ENCODE measurements around the gene AP5Z1. TPM values are rescaled to one million over a fixed set of nuclear protein-coding genes. Genes with fewer than 3 reads are reported as not detected.

AP5Z1 gene
- total RNA-seq, 1 experiment from 2014 or later, result 70.7 TPM

- peaks cover 60% of the 10 kb centered on the region for H3K36me3 Mint-ChIP-seq (ENCODE audit: insufficient read depth, unreplicated experiment)
- no peaks in the 10 kb centered on the region for H3K9me3 Mint-ChIP-seq (ENCODE audit: low read depth, unreplicated experiment)
- CTCF ChIA-PET, result no interaction called here
- no peak overlapping the region for H3K27ac Mint-ChIP-seq (ENCODE audit: unreplicated experiment)
- no peak overlapping the region for H3K4me3 Mint-ChIP-seq (ENCODE audit: low read depth, unreplicated experiment)
- no peak for DNase-seq
- TF ChIP-seq CTCF (IDR thresholded peaks at IDR 0.05; ENCODE audit: unreplicated experiment), result no peak
- BruUV-seq (replicated peaks), result no TSS peak
- intact Hi-C loops (cut with micrococcal nuclease; ENCODE audit: unreplicated experiment), result no loop called here
- peaks cover 15% of the 10 kb centered on the region for H3K4me1 Mint-ChIP-seq (ENCODE audit: low read depth, unreplicated experiment)
- no peaks in the 10 kb centered on the region for H3K27me3 Mint-ChIP-seq (ENCODE audit: unreplicated experiment)
Measured at GRCh38 chr7:4772306-4772705, 3.1 kb upstream of the AP5Z1 start.

GRCh38 chr7:4774007-4774406, 1.4 kb upstream of the AP5Z1 start:
- BruUV-seq (replicated peaks), result no TSS peak
- Mint-ChIP-seq H3K36me3 (ENCODE audit: insufficient read depth, unreplicated experiment) (peaks cover 46% of the 10 kb centered on the region), H3K9me3 (ENCODE audit: low read depth, unreplicated experiment) (no peaks in the 10 kb centered on the region), H3K4me1 (ENCODE audit: low read depth, unreplicated experiment) (peaks cover 24% of the 10 kb centered on the region), H3K27me3 (ENCODE audit: unreplicated experiment) (no peaks in the 10 kb centered on the region), H3K4me3 (ENCODE audit: low read depth, unreplicated experiment) (peak overlapping the region; percentile 97), H3K27ac (ENCODE audit: unreplicated experiment) (peak overlapping the region; percentile 96)
- no peak for DNase-seq
- intact Hi-C loops (cut with micrococcal nuclease; ENCODE audit: unreplicated experiment), result no loop called here
- CTCF ChIA-PET, result no interaction called here
- TF ChIP-seq CTCF (IDR thresholded peaks at IDR 0.05; ENCODE audit: unreplicated experiment), result no peak

- Mint-ChIP-seq H3K27me3 (ENCODE audit: unreplicated experiment) (no peaks in the 10 kb centered on the region), H3K36me3 (ENCODE audit: insufficient read depth, unreplicated experiment) (peaks cover 39% of the 10 kb centered on the region), H3K4me3 (ENCODE audit: low read depth, unreplicated experiment) (peak overlapping the region; percentile 97), H3K9me3 (ENCODE audit: low read depth, unreplicated experiment) (no peaks in the 10 kb centered on the region), H3K27ac (ENCODE audit: unreplicated experiment) (peak overlapping the region; percentile 96), H3K4me1 (ENCODE audit: low read depth, unreplicated experiment) (peaks cover 24% of the 10 kb centered on the region)
- CTCF ChIA-PET, result interaction anchor here (0.6 to 1.5 kb wide), 13 partner anchors 9 to 585 kb away, joined by 3 to 12 read pairs (median 3); no protein-coding TSS in a partner anchor
- peak; percentile 38 for DNase-seq
- no peak for TF ChIP-seq CTCF (IDR thresholded peaks at IDR 0.05; ENCODE audit: unreplicated experiment)
- BruUV-seq (replicated peaks), result TSS peak; percentile 99
- intact Hi-C loops (cut with micrococcal nuclease; ENCODE audit: unreplicated experiment), result no loop called here
Measured at GRCh38 chr7:4774658-4775249, 669 bp upstream of the AP5Z1 start.

GRCh38 chr7:4775848-4776623, 613 bp downstream of the AP5Z1 start:
- Mint-ChIP-seq H3K4me1 (ENCODE audit: low read depth, unreplicated experiment) (peaks cover 24% of the 10 kb centered on the region), H3K27me3 (ENCODE audit: unreplicated experiment) (no peaks in the 10 kb centered on the region), H3K4me3 (ENCODE audit: low read depth, unreplicated experiment) (peak overlapping the region; percentile 97), H3K27ac (ENCODE audit: unreplicated experiment) (peak overlapping the region; percentile 96), H3K9me3 (ENCODE audit: low read depth, unreplicated experiment) (no peaks in the 10 kb centered on the region), H3K36me3 (ENCODE audit: insufficient read depth, unreplicated experiment) (peaks cover 39% of the 10 kb centered on the region)
- no TSS peak for BruUV-seq (replicated peaks)
- CTCF ChIA-PET, result interaction anchor here (0.7 to 1.5 kb wide), 11 partner anchors 11 to 305 kb away, joined by 3 to 12 read pairs (median 3); no protein-coding TSS in a partner anchor
- no peak for DNase-seq
- intact Hi-C loops (cut with micrococcal nuclease; ENCODE audit: unreplicated experiment), result no loop called here
- TF ChIP-seq CTCF (IDR thresholded peaks at IDR 0.05; ENCODE audit: unreplicated experiment), result no peak
